ENCODE data around the gene TECPR2. TPM values are rescaled to one million over a fixed set of nuclear protein-coding genes. Genes with fewer than 3 reads are reported as not detected.

Gene TECPR2
- total RNA-seq, 4 donors from 2014 or later = 14.1 to 43.1 (median 23.8) TPM

GRCh38 chr14:102525219-102525928 is 162.6 kb downstream of the TECPR2 start:
- intact Hi-C loops (cut with DNase I; ENCODE audit: low total_unique reads) = no loop called here
- TF ChIP-seq CTCF (IDR thresholded peaks at IDR 0.05) = no peak
- no peak for TF ChIP-seq POLR2A (IDR thresholded peaks at IDR 0.05)
- H3K9me3 ChIP-seq = no peaks in the 10 kb centered on the region

GRCh38 chr14:102525929-102526497 is 163.3 kb downstream of the TECPR2 start:
- Histone ChIP-seq H3K27ac (no peak overlapping the region), H3K9me3 (no peaks in the 10 kb centered on the region), H3K36me3 (no peaks in the 10 kb centered on the region), H3K4me3 (no peak overlapping the region), H3K4me1 (no peaks in the 10 kb centered on the region), H3K27me3 (no peaks in the 10 kb centered on the region)
- TF ChIP-seq CTCF (IDR thresholded peaks at IDR 0.05) (no peak), POLR2A (IDR thresholded peaks at IDR 0.05) (no peak)
- intact Hi-C loops (cut with DNase I; ENCODE audit: low total_unique reads) = no loop called here
- DNase-seq = no peak

More at GRCh38 chr14:102525219-102525928, 162.6 kb downstream of the TECPR2 start:
- Histone ChIP-seq H3K4me3 (peak overlapping the region; percentile 47 to 57), H3K36me3 (no peaks in the 10 kb centered on the region), H3K4me1 (no peaks in the 10 kb centered on the region), H3K27me3 (no peaks in the 10 kb centered on the region), H3K27ac (peak overlapping the region; percentile 76 to 80)
- DNase-seq = peak in 1 of 2 donors; percentile 37

- H3K4me3 ChIP-seq = no peak overlapping the region
- DNase-seq = no peak
- no peak for TF ChIP-seq POLR2A (IDR thresholded peaks at IDR 0.05)
- no peak for TF ChIP-seq CTCF (IDR thresholded peaks at IDR 0.05)
- H3K27ac ChIP-seq = no peak overlapping the region
- intact Hi-C loops (cut with DNase I; ENCODE audit: low total_unique reads) = no loop called here
- H3K9me3 ChIP-seq = no peaks in the 10 kb centered on the region
- H3K27me3 ChIP-seq = no peaks in the 10 kb centered on the region
- no peaks in the 10 kb centered on the region for H3K36me3 ChIP-seq
- no peaks in the 10 kb centered on the region for H3K4me1 ChIP-seq
These were observed 165.9 kb downstream of the TECPR2 start for GRCh38 chr14:102528431-102529170.

GRCh38 chr14:102530828-102531478 is 168.2 kb downstream of the TECPR2 start:
- Histone ChIP-seq H3K27ac (no peak overlapping the region), H3K36me3 (no peaks in the 10 kb centered on the region), H3K9me3 (no peaks in the 10 kb centered on the region), H3K4me3 (no peak overlapping the region), H3K4me1 (no peaks in the 10 kb centered on the region), H3K27me3 (no peaks in the 10 kb centered on the region)
- TF ChIP-seq POLR2A (IDR thresholded peaks at IDR 0.05) = no peak
- no peak for TF ChIP-seq CTCF (IDR thresholded peaks at IDR 0.05)
- intact Hi-C loops (cut with DNase I; ENCODE audit: low total_unique reads) = no loop called here
- DNase-seq = no peak
